Measurements from ENCODE around the gene KCNIP2.
A peak's percentile ranks its signal among the peaks of the same experiment; 100 is the strongest.

- TF ChIP-seq POLR2AphosphoS5 (IDR thresholded peaks at IDR 0.05) = no peak
- TF ChIP-seq, protein P1, sequence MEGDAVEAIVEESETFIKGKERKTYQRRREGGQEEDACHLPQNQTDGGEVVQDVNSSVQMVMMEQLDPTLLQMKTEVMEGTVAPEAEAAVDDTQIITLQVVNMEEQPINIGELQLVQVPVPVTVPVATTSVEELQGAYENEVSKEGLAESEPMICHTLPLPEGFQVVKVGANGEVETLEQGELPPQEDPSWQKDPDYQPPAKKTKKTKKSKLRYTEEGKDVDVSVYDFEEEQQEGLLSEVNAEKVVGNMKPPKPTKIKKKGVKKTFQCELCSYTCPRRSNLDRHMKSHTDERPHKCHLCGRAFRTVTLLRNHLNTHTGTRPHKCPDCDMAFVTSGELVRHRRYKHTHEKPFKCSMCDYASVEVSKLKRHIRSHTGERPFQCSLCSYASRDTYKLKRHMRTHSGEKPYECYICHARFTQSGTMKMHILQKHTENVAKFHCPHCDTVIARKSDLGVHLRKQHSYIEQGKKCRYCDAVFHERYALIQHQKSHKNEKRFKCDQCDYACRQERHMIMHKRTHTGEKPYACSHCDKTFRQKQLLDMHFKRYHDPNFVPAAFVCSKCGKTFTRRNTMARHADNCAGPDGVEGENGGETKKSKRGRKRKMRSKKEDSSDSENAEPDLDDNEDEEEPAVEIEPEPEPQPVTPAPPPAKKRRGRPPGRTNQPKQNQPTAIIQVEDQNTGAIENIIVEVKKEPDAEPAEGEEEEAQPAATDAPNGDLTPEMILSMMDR (IDR thresholded peaks at IDR 0.05) = peak; percentile 39 to 44 (median 40)
- no peak for TF ChIP-seq POLR2A (IDR thresholded peaks at IDR 0.05)
These were observed 45.9 kb upstream of the KCNIP2 start for GRCh38 chr10:101889256-101890210.
